Measurements from ENCODE around the gene CFAP210.
"Not testable (repeated sequence)": the region's sequence is repeated elsewhere in the genome, so short reads cannot be mapped to it uniquely, and the experiment has no call there.

The CFAP210 gene

DNA sequence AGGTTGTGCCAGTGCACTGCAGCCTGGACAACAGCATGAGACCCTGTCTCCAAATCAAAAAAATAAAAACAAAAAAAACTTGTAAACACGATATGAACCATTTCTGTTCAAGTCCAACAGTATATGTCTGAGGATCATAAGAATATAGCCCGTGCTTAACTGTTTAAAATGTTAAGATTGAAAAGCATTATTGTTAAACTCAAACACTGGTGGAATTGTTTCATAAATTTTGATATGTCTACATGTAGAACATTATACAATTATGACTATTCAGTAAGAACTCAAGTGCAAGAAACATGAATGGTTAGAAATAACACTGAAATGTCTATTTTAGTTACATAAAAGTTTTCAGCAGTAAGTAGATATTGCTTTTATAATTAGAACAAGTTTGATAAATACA lies 80.3 kb downstream of the CFAP210 start:
- DNase-seq = no peak

DNA sequence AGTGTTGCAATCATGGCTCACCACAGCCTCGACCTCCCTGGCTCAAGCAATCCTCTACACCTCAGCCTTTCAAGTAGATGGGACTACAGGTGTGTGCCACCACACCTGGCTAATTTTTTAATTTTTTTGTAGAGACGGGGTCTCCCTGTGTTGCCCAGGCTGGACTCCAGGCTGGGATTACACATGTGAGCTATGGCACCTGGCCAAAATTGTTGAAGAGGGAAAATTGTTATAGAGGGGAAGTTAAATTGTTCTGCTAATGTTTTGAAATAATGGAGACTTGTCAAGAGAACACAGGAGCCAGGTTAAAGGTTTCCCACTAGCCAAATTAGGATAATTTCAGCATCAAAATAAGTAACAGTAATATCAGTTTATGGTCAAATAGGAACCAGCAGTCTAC lies 84.9 kb downstream of the CFAP210 start:
- no peak for DNase-seq

DNA sequence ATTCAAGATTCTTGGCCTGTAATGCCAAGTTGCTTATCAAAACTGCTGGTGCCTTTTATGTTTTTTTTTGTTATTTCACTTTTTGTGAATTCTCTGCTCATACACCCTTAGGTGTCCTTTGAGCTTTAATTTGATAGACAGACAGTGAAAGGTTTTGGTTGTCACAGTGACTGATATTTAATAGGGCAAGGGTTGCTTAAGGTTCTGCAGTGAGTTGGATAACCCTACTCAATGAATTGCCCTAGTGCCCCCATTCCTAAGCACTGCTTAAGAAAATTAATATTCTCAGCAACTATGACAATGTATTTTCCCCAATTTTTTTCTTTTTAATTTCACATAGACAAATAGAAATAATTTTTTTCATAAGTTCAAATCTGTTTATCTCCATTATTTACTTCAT lies 94.6 kb downstream of the CFAP210 start:
- DNase-seq = no peak

DNA sequence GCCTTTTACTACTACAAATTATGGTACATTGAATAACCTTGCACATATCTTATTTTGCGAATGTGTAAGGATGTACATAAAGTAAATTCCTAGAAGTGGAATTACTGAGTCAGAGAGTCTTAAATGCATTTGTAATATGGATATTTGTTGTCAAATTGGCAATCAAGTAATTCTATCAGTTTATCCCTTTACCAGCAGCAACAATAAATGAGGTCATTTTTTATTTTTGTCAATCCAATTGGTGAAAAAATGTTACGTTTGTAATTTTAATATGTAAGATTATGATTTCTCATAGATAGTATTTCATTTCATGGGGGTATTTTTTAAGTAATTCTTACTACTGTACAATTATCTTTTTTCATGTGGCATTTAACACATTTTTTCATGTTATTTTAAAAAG lies 95.2 kb downstream of the CFAP210 start:
- no peak for DNase-seq

DNA sequence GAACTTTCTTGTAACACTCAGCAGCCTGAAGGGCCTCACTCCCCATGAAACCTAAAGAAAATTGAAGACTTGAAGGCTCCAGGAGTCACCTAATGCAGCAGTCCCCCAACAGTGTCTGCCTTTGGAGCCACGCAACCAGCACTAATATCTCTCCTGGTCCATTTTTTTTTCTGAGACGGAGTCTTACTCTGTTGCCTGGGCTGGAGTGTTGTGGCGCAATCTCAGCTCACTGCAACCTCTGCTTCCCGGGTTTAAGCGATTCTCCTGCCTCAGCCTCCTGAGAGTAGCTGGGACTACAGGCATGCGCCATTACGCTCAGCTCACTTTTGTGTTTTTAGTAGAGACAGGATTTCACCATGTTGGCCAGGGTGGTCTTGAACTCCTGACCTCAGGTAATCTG lies 97.7 kb downstream of the CFAP210 start:
- DNase-seq = not testable (repeated sequence)

Data from NCI-H2171 treated with DMSO at 0.1 percent for 48 hours (cell line).